GM12891 (cell line): ENCODE results near the gene TMPRSS4.

Experiments used
- POLR2A ChIP-seq: IDR thresholded peaks from 2 replicates; pipeline ENCODE4 v1.6.1; 2011; ENCODE audit warnings: low read depth, low read length, control low read depth
- POLR2AphosphoS5 ChIP-seq: IDR thresholded peaks from 2 replicates; pipeline ENCODE4 v1.6.1; 2011; ENCODE audit warnings: low read depth, low read length, control low read depth
- SPI1 ChIP-seq: IDR thresholded peaks from 2 replicates; pipeline ENCODE4 v1.6.1; 2011; ENCODE audit warnings: low read depth, low read length, control low read depth
- TAF1 ChIP-seq: IDR thresholded peaks from 2 replicates; pipeline ENCODE4 v1.6.1; 2011; ENCODE audit warnings: low read depth, low read length, control low read depth

GRCh38 chr11:118115048-118115447 is 38.2 kb downstream of the TMPRSS4 start:
- TF ChIP-seq POLR2A, result no peak
- TF ChIP-seq TAF1, result no peak
- TF ChIP-seq POLR2AphosphoS5, result no peak
- no peak for TF ChIP-seq SPI1
